ENCODE results near the gene HSPG2. TPM values are rescaled to one million over a fixed set of nuclear protein-coding genes. Genes with fewer than 3 reads are reported as not detected.

Gene HSPG2
- polyA plus RNA-seq, 1 donor from 2014 or later: 0.79 TPM

DNA sequence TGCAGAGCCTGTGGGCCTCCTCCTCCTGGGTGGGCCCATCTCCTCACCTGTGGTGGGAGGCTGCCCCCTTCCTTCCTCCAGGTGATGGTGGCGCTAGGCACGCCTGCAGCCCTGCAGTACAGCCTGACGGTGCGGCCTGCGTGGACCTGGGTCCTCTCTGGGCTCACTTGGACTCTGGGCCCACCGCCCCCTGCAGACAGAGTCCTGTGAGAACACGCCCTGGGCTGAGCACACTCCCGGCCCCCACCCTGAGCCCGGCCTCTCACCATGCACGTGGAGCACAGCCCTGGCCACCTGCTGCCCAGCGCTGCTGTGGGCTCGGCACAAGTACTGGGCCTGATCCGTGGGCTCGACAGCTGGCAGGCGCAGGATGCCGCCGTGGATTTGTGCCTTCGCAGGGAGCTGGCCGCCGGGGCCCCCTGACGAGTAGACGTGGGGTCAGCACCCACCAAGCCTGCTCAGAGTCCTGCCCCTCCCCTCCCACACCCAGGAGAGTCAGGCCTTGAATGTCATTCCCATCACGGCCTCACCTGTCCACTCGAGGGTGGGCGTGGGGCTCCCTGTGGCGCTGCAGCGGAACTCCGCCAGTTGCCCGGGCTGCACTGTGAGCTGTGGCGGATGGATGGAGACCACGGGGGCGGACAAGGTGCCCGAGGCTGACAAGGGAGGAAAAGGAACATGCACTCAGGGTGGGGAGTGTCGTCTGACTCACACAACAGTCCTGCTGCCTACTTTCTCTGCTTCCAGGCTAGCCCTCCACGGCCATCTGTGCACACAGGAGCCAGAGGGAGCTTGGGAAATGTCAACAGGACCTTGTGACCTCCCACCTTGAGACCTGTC, 81.6 kb downstream of the HSPG2 start:
- TF ChIP-seq TAF1 (IDR thresholded peaks at IDR 0.05; ENCODE audit: low read depth): no peak
- no peak for TF ChIP-seq RAD21 (conservative IDR thresholded peaks at IDR 0.05)
- TF ChIP-seq, protein P1, sequence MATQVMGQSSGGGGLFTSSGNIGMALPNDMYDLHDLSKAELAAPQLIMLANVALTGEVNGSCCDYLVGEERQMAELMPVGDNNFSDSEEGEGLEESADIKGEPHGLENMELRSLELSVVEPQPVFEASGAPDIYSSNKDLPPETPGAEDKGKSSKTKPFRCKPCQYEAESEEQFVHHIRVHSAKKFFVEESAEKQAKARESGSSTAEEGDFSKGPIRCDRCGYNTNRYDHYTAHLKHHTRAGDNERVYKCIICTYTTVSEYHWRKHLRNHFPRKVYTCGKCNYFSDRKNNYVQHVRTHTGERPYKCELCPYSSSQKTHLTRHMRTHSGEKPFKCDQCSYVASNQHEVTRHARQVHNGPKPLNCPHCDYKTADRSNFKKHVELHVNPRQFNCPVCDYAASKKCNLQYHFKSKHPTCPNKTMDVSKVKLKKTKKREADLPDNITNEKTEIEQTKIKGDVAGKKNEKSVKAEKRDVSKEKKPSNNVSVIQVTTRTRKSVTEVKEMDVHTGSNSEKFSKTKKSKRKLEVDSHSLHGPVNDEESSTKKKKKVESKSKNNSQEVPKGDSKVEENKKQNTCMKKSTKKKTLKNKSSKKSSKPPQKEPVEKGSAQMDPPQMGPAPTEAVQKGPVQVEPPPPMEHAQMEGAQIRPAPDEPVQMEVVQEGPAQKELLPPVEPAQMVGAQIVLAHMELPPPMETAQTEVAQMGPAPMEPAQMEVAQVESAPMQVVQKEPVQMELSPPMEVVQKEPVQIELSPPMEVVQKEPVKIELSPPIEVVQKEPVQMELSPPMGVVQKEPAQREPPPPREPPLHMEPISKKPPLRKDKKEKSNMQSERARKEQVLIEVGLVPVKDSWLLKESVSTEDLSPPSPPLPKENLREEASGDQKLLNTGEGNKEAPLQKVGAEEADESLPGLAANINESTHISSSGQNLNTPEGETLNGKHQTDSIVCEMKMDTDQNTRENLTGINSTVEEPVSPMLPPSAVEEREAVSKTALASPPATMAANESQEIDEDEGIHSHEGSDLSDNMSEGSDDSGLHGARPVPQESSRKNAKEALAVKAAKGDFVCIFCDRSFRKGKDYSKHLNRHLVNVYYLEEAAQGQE (IDR thresholded peaks at IDR 0.05; ENCODE audit: borderline replicate concordance): no peak
- TF ChIP-seq MXI1 (conservative IDR thresholded peaks at IDR 0.05; ENCODE audit: poor library complexity, severe bottlenecking): no peak
- TF ChIP-seq EZH2 (IDR thresholded peaks at IDR 0.05; ENCODE audit: borderline replicate concordance, insufficient read depth, low read length, poor library complexity, severe bottlenecking): no peak
- TF ChIP-seq EP300 (conservative IDR thresholded peaks at IDR 0.05; ENCODE audit: poor library complexity, severe bottlenecking): no peak
- TF ChIP-seq, protein P2, sequence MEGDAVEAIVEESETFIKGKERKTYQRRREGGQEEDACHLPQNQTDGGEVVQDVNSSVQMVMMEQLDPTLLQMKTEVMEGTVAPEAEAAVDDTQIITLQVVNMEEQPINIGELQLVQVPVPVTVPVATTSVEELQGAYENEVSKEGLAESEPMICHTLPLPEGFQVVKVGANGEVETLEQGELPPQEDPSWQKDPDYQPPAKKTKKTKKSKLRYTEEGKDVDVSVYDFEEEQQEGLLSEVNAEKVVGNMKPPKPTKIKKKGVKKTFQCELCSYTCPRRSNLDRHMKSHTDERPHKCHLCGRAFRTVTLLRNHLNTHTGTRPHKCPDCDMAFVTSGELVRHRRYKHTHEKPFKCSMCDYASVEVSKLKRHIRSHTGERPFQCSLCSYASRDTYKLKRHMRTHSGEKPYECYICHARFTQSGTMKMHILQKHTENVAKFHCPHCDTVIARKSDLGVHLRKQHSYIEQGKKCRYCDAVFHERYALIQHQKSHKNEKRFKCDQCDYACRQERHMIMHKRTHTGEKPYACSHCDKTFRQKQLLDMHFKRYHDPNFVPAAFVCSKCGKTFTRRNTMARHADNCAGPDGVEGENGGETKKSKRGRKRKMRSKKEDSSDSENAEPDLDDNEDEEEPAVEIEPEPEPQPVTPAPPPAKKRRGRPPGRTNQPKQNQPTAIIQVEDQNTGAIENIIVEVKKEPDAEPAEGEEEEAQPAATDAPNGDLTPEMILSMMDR (IDR thresholded peaks at IDR 0.05; ENCODE audit: poor library complexity, severe bottlenecking): no peak
- TF ChIP-seq POLR2AphosphoS5 (IDR thresholded peaks at IDR 0.05): no peak
- TF ChIP-seq SMC3 (conservative IDR thresholded peaks at IDR 0.05; ENCODE audit: poor library complexity): no peak
- Histone ChIP-seq H3K27me3 (ENCODE audit: insufficient read depth, low read depth, low read length) (no peaks in the 10 kb centered on the region), H3K9ac (ENCODE audit: low read length) (no peak overlapping the region), H3K4me3 (ENCODE audit: low read length) (no peak overlapping the region), H3K27ac (ENCODE audit: low read length) (no peak overlapping the region), H3F3A (ENCODE audit: insufficient read depth, low read length, poor library complexity, severe bottlenecking) (no peaks in the 10 kb centered on the region), H2AFZ (ENCODE audit: low read depth, low read length) (no peak overlapping the region), H3K9me3 (ENCODE audit: low read length) (no peaks in the 10 kb centered on the region), H3K4me2 (ENCODE audit: low read length) (no peak overlapping the region), H3K79me2 (replicated peaks; ENCODE audit: insufficient read depth, low read length) (no peaks in the 10 kb centered on the region), H3K36me3 (ENCODE audit: insufficient read depth, low read length) (no peaks in the 10 kb centered on the region), H3K9me2 (ENCODE audit: insufficient read depth, low read length) (no peaks in the 10 kb centered on the region), H4K20me1 (ENCODE audit: insufficient read depth) (no peaks in the 10 kb centered on the region)

DNA sequence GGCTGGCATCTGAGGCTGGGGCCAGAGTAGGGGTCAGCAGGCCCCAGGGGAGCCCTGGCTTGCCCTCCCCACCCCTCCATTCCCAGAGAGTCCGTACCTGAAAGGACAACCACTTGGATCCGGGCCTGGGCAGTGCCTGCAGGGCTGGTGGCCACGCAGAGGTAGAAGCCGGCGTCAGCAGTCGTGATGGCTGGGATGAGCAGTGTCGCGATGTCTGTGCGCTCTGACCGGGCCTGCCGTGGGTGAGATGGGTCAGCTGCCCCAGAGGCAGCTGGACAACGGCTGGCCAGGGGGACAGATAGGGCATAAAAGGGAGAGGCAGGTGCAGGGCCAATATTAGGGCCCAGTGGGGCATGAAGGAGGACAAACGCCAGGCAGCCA, 82.4 kb downstream of the HSPG2 start:
- H3K36me3 ChIP-seq (ENCODE audit: insufficient read depth, low read length): no peaks in the 10 kb centered on the region
- no peaks in the 10 kb centered on the region for H3K9me3 ChIP-seq (ENCODE audit: low read length)
- no peak for TF ChIP-seq EP300 (conservative IDR thresholded peaks at IDR 0.05; ENCODE audit: poor library complexity, severe bottlenecking)
- TF ChIP-seq MXI1 (conservative IDR thresholded peaks at IDR 0.05; ENCODE audit: poor library complexity, severe bottlenecking): no peak
- TF ChIP-seq POLR2AphosphoS5 (IDR thresholded peaks at IDR 0.05): no peak
- no peak for TF ChIP-seq SMC3 (conservative IDR thresholded peaks at IDR 0.05; ENCODE audit: poor library complexity)
- TF ChIP-seq RAD21 (conservative IDR thresholded peaks at IDR 0.05): no peak
- TF ChIP-seq, protein P2 (IDR thresholded peaks at IDR 0.05; ENCODE audit: poor library complexity, severe bottlenecking): no peak
- TF ChIP-seq, protein P1 (IDR thresholded peaks at IDR 0.05; ENCODE audit: borderline replicate concordance): no peak
- TF ChIP-seq TAF1 (IDR thresholded peaks at IDR 0.05; ENCODE audit: low read depth): no peak
- TF ChIP-seq EZH2 (IDR thresholded peaks at IDR 0.05; ENCODE audit: borderline replicate concordance, insufficient read depth, low read length, poor library complexity, severe bottlenecking): no peak
- no peaks in the 10 kb centered on the region for H3K27me3 ChIP-seq (ENCODE audit: insufficient read depth, low read depth, low read length)
- no peaks in the 10 kb centered on the region for H3K79me2 ChIP-seq (replicated peaks; ENCODE audit: insufficient read depth, low read length)
- no peak overlapping the region for H3K9ac ChIP-seq (ENCODE audit: low read length)
- no peak overlapping the region for H3K4me2 ChIP-seq (ENCODE audit: low read length)
- no peaks in the 10 kb centered on the region for H3K9me2 ChIP-seq (ENCODE audit: insufficient read depth, low read length)
- H3F3A ChIP-seq (ENCODE audit: insufficient read depth, low read length, poor library complexity, severe bottlenecking): no peaks in the 10 kb centered on the region
- no peaks in the 10 kb centered on the region for H4K20me1 ChIP-seq (ENCODE audit: insufficient read depth)
- no peak overlapping the region for H3K4me3 ChIP-seq (ENCODE audit: low read length)
- no peak overlapping the region for H2AFZ ChIP-seq (ENCODE audit: low read depth, low read length)
- H3K27ac ChIP-seq (ENCODE audit: low read length): no peak overlapping the region

Measured in neural cell (in vitro differentiated cells).